ENCODE results near the gene SUGCT. TPM values are rescaled to one million over a fixed set of nuclear protein-coding genes. Genes with fewer than 3 reads are reported as not detected.
A peak's percentile ranks its signal among the peaks of the same experiment; 100 is the strongest.

Gene SUGCT
- polyA plus RNA-seq, 1 experiment: 12.5 TPM

GRCh38 chr7:40827222-40828085, 692.6 kb downstream of the SUGCT start:
- CTCF ChIA-PET: interaction anchor here (0.7 to 3.1 kb wide), 5 partner anchors 39 to 878 kb away, joined by 3 to 14 read pairs (median 4); no protein-coding TSS in a partner anchor

GRCh38 chr7:40828686-40829600, 694.1 kb downstream of the SUGCT start:
- POLR2A ChIA-PET: interaction anchor here (1.8 kb wide), 1 partner anchor 65 kb away, joined by 6 read pairs; no protein-coding TSS in a partner anchor
- DNase-seq (ENCODE audit: low read depth, low spot score): no peak
- CTCF ChIA-PET: interaction anchor here (0.7 to 1.3 kb wide), 2 partner anchors 321 to 877 kb away, joined by 5 to 7 read pairs; no protein-coding TSS in a partner anchor

More at GRCh38 chr7:40827222-40828085, 692.6 kb downstream of the SUGCT start:
- H3K9me3 ChIP-seq (ENCODE audit: control insufficient read depth, insufficient read depth, low read length): no peaks in the 10 kb centered on the region
- DNase-seq (ENCODE audit: low read depth, low spot score): no peak
- TF ChIP-seq CTCF (IDR thresholded peaks at IDR 0.05; ENCODE audit: low read depth, low read length): no peak
- H3K27me3 ChIP-seq (ENCODE audit: control insufficient read depth, insufficient read depth, low read length): no peaks in the 10 kb centered on the region
- POLR2A ChIA-PET: interaction anchor here (0.7 to 1.8 kb wide), 4 partner anchors 64 to 802 kb away, joined by 3 to 6 read pairs (median 3); no protein-coding TSS in a partner anchor
- H3K27ac ChIP-seq (ENCODE audit: low read depth, low read length): peak overlapping the region; percentile 91
- no peak overlapping the region for H3K4me3 ChIP-seq (ENCODE audit: low read depth, low read length)

GRCh38 chr7:40833191-40833887, 698.5 kb downstream of the SUGCT start:
- ChIA-PET POLR2A (no interaction called here), CTCF (interaction anchor here (0.8 to 1.1 kb wide), 2 partner anchors 8 to 862 kb away, joined by 3 read pairs; no protein-coding TSS in a partner anchor)
- Histone ChIP-seq H3K27me3 (ENCODE audit: control insufficient read depth, insufficient read depth, low read length) (no peaks in the 10 kb centered on the region), H3K27ac (ENCODE audit: low read depth, low read length) (no peak overlapping the region), H3K4me3 (ENCODE audit: low read depth, low read length) (no peak overlapping the region), H3K9me3 (ENCODE audit: control insufficient read depth, insufficient read depth, low read length) (no peaks in the 10 kb centered on the region)
- DNase-seq (ENCODE audit: low read depth, low spot score): no peak
- TF ChIP-seq CTCF (IDR thresholded peaks at IDR 0.05; ENCODE audit: low read depth, low read length): no peak

More at GRCh38 chr7:40828686-40829600, 694.1 kb downstream of the SUGCT start:
- no peak overlapping the region for H3K27ac ChIP-seq (ENCODE audit: low read depth, low read length)
- no peaks in the 10 kb centered on the region for H3K9me3 ChIP-seq (ENCODE audit: control insufficient read depth, insufficient read depth, low read length)
- H3K27me3 ChIP-seq (ENCODE audit: control insufficient read depth, insufficient read depth, low read length): no peaks in the 10 kb centered on the region
- TF ChIP-seq CTCF (IDR thresholded peaks at IDR 0.05; ENCODE audit: low read depth, low read length): no peak
- H3K4me3 ChIP-seq (ENCODE audit: low read depth, low read length): no peak overlapping the region

GRCh38 chr7:40833888-40834234, 699.1 kb downstream of the SUGCT start:
- CTCF ChIA-PET: interaction anchor here (0.8 to 1.2 kb wide), 3 partner anchors 9 to 861 kb away, joined by 3 read pairs; no protein-coding TSS in a partner anchor
- DNase-seq (ENCODE audit: low read depth, low spot score): no peak
- no peaks in the 10 kb centered on the region for H3K9me3 ChIP-seq (ENCODE audit: control insufficient read depth, insufficient read depth, low read length)
- H3K4me3 ChIP-seq (ENCODE audit: low read depth, low read length): no peak overlapping the region
- no peak overlapping the region for H3K27ac ChIP-seq (ENCODE audit: low read depth, low read length)
- POLR2A ChIA-PET: no interaction called here
- peak; percentile 46 for TF ChIP-seq CTCF (IDR thresholded peaks at IDR 0.05; ENCODE audit: low read depth, low read length)
- H3K27me3 ChIP-seq (ENCODE audit: control insufficient read depth, insufficient read depth, low read length): no peaks in the 10 kb centered on the region

All from AG04450 (cell line).